GM12892 (cell line): ENCODE results near the gene SCN2B.

Experiments
- DNase-seq: peaks from one replicate; pipeline ENCODE4 v3.0.0; 2011; ENCODE audit not compliant: insufficient read length
- FAIRE-seq: peaks from 2 replicates; lab custom pipeline; 2011; peaks lifted over from hg19 to GRCh38; lab: Jason Lieb, UNC
- POLR2A ChIP-seq: IDR thresholded peaks from 2 replicates; pipeline ENCODE4 v1.6.1; 2011; ENCODE audit warnings: low read depth, low read length, control low read depth
- POLR2AphosphoS5 ChIP-seq: IDR thresholded peaks from 2 replicates; pipeline ENCODE4 v1.6.1; 2011; ENCODE audit warnings: low read depth, low read length, control low read depth
- TAF1 ChIP-seq: IDR thresholded peaks from 2 replicates; pipeline ENCODE4 v1.6.1; 2011; ENCODE audit warnings: low read depth, mild to moderate bottlenecking, control low read depth, low read length, borderline replicate concordance

SCN2B gene

DNA sequence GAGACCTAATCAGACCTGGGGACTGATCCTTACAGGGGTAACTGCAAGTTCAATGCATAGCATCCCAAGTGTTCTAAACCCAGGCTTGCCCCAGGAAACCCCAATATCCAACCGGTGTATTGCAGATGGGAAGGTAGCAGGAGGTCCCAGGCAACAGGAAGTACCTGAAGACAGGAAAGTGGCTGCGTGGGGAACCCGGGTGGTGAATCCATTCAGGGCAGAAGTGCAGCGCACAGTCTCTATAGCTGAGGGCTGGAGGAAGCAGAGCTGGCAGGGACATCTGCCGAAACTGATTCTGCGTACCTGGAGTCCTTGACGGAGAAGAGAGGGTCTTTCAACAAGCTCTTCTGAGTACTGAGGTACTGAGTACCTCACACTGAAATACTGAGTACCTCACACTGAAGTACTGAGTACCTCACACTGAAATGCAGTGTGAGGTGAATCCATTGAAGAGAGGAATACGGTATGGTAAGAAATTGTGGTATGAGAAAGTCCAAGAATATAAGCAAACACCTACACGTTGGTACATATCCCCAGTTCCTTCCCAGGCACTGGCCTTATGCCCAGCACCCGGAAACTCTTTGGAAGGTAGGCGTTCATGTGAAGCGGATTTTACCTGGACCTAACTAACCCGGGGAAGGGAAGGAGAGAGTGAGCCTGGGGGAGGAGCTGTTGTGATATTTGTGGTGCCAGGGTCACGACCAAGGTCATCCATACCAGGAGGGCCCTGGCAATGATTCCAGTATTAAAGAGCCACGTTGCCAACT, 43.9 kb downstream of the SCN2B start:
- DNase-seq (no peak), FAIRE-seq (no peak)
- TF ChIP-seq TAF1 (no peak), POLR2A (no peak), POLR2AphosphoS5 (no peak)

DNA sequence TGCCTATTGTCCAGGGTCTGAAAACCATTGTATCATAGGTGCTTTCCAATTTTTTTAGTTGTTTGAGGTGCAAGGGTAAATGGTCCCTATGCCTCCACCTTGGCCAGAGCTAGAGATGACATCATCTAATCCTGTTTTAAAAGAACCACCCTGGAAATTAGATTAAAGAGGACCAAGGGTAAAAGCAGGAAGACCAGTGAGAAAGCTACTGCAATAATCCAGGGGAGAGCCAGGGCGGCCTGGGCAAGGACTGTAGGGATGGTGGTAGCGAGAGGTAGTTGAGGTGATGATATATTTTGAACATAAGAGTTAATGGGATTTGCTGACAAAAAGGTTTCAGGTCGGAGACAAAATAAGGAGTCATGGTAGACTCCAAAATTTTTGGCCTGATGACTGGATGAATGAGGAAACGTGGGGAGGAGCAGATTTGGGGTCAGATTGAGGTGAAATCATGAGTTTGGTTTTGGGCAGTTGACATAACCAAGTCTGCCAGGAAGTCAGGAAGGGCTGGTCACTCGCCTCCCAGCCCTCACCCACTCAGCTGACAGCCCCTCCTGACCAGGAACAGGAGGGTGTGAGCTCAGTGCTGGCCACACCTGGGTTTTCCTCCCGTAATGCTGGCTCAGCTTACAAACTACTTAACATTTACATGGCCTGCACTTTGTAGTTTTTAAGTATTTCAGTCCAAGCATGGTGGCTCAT, 46.8 kb downstream of the SCN2B start:
- DNase-seq (no peak), FAIRE-seq (no peak)
- TF ChIP-seq POLR2AphosphoS5, result no peak
- no peak for TF ChIP-seq POLR2A
- no peak for TF ChIP-seq TAF1

DNA sequence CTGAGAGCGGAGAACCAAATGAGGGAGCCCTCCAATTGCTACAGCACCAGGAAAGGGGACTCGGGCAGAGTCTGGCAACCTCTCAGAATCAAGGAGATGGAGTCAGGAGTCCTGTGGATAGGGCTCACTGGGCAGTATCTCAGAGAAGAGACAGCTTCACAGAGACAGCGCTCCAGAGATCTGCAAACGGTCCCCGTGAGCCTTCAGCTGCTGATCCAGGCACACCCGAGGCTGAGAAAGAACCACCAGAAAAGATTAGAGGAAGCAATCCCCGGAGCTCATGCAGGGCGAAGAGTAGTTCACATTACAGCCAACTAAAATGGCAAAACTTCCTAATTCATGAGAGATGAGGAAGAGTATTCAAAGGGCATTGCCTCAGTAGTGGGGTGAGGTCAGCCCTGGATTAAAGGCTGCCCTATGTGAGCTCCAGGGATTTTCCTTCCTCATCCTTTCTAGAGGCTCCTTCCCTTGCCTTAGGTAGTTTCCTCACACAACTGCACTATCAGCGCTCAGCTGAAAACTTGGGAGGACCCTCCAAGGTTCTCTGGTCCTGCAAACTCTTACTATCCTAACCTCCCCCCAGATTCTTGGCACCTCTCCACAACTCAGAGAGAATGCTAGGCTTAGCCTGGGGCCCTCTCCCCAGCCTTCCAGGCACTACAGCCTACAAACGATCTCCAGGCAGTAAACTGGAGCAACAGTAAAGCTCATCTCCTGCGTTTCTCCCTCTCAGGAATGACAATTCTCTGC, 47.5 kb downstream of the SCN2B start:
- no peak for FAIRE-seq
- TF ChIP-seq POLR2A, result no peak
- no peak for TF ChIP-seq TAF1
- TF ChIP-seq POLR2AphosphoS5, result no peak

DNA sequence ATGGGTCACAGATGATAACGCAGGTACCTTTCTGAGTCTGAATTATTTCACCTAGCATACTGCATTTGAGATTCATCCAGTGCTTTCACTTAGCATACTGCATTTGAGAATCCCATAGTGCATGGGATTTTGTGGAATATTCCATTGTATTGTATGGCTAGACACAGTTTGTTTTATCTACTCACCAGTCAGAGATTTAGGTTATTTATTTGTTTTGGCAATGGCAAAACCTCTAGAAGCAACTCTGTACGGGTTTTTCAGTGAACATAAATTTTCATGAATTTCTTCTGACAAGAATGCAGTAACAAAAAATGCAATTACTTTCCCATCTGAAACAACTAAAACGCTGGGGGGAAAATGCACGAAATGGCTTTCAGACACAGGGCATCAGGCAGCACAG, 48.1 kb downstream of the SCN2B start:
- TF ChIP-seq TAF1 (no peak), POLR2A (no peak), POLR2AphosphoS5 (no peak)
- DNase-seq (no peak), FAIRE-seq (no peak)

More for the DNA sequence above, 47.5 kb downstream of the SCN2B start:
- DNase-seq, result no peak

DNA sequence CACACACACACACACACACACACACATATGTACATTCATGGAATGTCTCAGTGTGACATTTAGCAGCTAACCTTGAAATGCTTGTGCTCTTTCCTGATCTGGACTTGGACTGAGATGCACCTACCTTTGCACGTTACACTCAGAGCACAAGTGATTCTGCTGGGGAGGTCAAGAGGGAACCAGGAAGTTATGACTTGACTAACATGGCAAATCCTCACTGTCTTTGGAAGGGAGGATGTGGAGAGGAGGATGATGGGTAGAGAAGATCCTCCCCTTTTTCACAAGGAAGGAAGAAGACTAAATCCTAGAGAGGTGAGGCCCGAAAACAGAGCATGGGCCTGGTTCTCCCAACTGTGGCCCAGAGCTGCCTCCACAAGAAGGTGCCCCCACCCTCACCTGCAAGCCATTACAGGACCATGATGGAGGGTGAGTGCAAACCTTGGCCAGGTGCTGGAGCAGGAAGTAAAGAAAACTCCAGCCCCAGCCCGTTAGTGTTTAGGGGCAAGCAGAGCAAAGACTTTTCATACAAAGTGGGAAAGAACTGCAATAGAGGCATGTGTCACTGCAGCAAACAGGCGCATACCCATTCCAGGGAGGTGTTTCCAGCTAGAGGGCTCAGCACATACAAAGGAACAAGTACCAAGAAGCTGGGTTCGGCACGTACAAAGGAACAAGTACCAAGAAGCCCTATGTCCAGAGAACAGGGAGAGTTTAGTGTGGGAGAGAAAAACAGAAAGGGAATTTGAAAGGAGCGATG, 50.2 kb downstream of the SCN2B start:
- DNase-seq (no peak), FAIRE-seq (no peak)
- TF ChIP-seq POLR2AphosphoS5 (peak; percentile 86), POLR2A (peak; percentile 88), TAF1 (no peak)

- DNase-seq (no peak), FAIRE-seq (no peak)
- TF ChIP-seq POLR2AphosphoS5 (no peak), POLR2A (no peak), TAF1 (no peak)
Observed at GRCh38 chr11:118124929-118125535, 51.4 kb downstream of the SCN2B start.

- FAIRE-seq (peak; percentile 78), DNase-seq (no peak)
- TF ChIP-seq POLR2A (no peak), POLR2AphosphoS5 (no peak), TAF1 (no peak)
Observed at GRCh38 chr11:118120793-118121192, 55.6 kb downstream of the SCN2B start.

DNA sequence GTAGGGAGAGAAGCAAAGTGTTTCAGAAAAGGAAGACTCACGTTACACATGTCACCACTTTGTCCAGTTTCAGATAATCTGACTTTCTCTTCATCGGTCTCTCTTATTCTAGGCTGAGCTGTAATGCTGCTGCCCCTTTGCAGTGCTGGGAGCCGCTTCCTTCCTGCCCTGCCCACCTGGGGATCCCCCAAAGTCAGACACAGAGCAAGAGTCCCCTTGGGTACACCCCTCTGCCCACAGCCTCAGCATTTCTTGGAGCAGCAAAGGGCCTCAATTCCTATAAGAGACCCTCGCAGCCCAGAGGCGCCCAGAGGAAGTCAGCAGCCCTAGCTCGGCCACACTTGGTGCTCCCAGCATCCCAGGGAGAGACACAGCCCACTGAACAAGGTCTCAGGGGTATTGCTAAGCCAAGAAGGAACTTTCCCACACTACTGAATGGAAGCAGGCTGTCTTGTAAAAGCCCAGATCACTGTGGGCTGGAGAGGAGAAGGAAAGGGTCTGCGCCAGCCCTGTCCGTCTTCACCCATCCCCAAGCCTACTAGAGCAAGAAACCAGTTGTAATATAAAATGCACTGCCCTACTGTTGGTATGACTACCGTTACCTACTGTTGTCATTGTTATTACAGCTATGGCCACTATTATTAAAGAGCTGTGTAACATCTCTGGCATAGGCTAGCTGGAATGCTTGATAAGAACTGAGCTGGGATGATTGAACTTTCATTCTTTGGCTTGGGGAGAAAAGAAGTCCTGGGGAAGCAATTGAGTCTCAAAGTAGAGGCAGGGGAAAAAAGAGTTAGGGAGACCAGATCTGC, 58.4 kb downstream of the SCN2B start:
- DNase-seq, result no peak
- peak; percentile 73 for FAIRE-seq
- TF ChIP-seq TAF1 (no peak), POLR2A (no peak), POLR2AphosphoS5 (no peak)

GRCh38 chr11:118115048-118115447, 61.4 kb downstream of the SCN2B start:
- no peak for FAIRE-seq
- DNase-seq, result no peak
- TF ChIP-seq POLR2A, result no peak
- TF ChIP-seq POLR2AphosphoS5, result no peak
- TF ChIP-seq TAF1, result no peak

DNA sequence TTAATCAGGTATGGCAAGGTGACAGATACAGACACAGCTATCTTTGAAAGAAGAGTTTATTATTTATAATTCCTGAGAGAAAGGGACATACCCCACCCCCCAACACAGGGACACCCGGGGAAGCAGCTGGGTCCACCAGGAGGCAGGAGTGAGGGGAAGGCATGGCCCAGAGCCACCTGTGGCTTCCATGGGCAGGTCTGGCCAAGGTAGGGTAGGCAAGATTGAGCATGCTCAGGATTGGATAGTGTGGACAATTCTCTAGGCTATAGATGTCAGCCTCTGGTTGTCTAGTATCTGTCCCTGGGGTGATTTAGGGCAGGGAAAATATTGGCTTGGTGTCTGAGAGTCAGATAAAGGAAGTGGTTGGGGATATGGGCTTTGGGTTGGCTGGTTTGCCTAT, 62.2 kb downstream of the SCN2B start:
- FAIRE-seq (no peak), DNase-seq (no peak)
- TF ChIP-seq TAF1 (no peak), POLR2A (no peak), POLR2AphosphoS5 (no peak)

GRCh38 chr11:118112711-118113430, 63.6 kb downstream of the SCN2B start:
- FAIRE-seq (no peak), DNase-seq (no peak)
- no peak for TF ChIP-seq TAF1
- no peak for TF ChIP-seq POLR2A
- TF ChIP-seq POLR2AphosphoS5, result no peak
